HepG2 (cell line): ENCODE results near the gene RPRD1A. TPM values are rescaled to one million over a fixed set of nuclear protein-coding genes. Genes with fewer than 3 reads are reported as not detected.

ENCODE experiments used
- ATAC-seq: fragments of 200-7000 bp; cut with Tn5 transposase; 3 replicates; pipeline ENCODE4 v1.9.1; 2020; ENCODE audit warnings: mild to moderate bottlenecking, moderate library complexity
- BruUV-seq: library from RNA; stranded (reverse); fragments of 400-500 nt; replicated peaks from 2 replicates; lab custom pipeline; 2021; lab: Mats Ljungman, UMichigan
- CTCF ChIA-PET: fragments of 300-600 bp; formaldehyde crosslinking; extraction: SDS; loops from one replicate; lab custom pipeline; 2021; ENCODE audit warnings: low total read pairs, inconsistent platforms, low intra/inter-chr PET ratio; lab: Yijun Ruan, JAX
- POLR2A ChIA-PET: fragments of 350-600 bp; sonication (Branson Sonifier 250); formaldehyde crosslinking; loops from one replicate; lab custom pipeline; 2020; ENCODE audit warnings: antibody characterized with exemption, inconsistent platforms; lab: Yijun Ruan, JAX
- DNase-seq: peaks from one replicate; pipeline ENCODE4 v3.0.0-alpha.2; 2015; ENCODE audit warnings: low spot score
- FAIRE-seq: peaks from 3 replicates; lab custom pipeline; 2011; peaks lifted over from hg19 to GRCh38; lab: Jason Lieb, UNC
- H2AFZ ChIP-seq: one replicate; pipeline ENCODE4 v1.6.1; 2011; ENCODE audit warnings: low read length, inconsistent platforms
- H3K27ac ChIP-seq: fragments of 300-600 bp; 3 replicates; pipeline ENCODE4 v1.8.0; 2011; ENCODE audit warnings: mixed run types, mild to moderate bottlenecking, mixed read lengths, low read length, inconsistent platforms; ENCODE audit not compliant: insufficient read depth; ENCODE audit errors: extremely low read length
- H3K27me3 ChIP-seq, 2 experiments: fragments of 200-600 bp in 1 of 2; 2 replicates in 1 of 2; 3 replicates in 1 of 2; pipeline versions ENCODE4 v1.6.0 to v1.8.0; 2011; ENCODE audit warnings: low read length in 2 of 2, mild to moderate bottlenecking in 2 of 2, moderate library complexity in 2 of 2, inconsistent platforms in 1 of 2; ENCODE audit not compliant: insufficient read depth in 2 of 2, control insufficient read depth in 1 of 2
- H3K36me3 ChIP-seq, 2 experiments: fragments of 200-600 bp in 1 of 2; replicated peaks in 1 of 2; 2 replicates in 1 of 2; 3 replicates in 1 of 2; pipeline versions ENCODE4 v1.5.1 to v1.8.0; 2011; ENCODE audit warnings: low read length in 2 of 2, inconsistent platforms in 1 of 2; ENCODE audit not compliant: insufficient read depth in 2 of 2, control insufficient read depth in 1 of 2
- H3K4me1 ChIP-seq: 2 replicates; pipeline ENCODE4 v1.5.1; 2012; ENCODE audit warnings: low read length, inconsistent platforms; ENCODE audit not compliant: insufficient read depth
- H3K4me2 ChIP-seq: 2 replicates; pipeline ENCODE4 v1.6.0; 2011; ENCODE audit warnings: low read depth, low read length, inconsistent platforms
- H3K4me3 ChIP-seq, 3 experiments: fragments of 200-600 bp in 1 of 3; sonication (generic), shearing (Covaris generic) in 1 of 3; replicated peaks in 1 of 3; 2 replicates each; pipeline ENCODE4 v1.5.1; 2011 to 2016; ENCODE audit warnings: low read length in 3 of 3, inconsistent platforms in 2 of 3, low read depth in 2 of 3, mild to moderate bottlenecking in 2 of 3, control low read depth in 1 of 3, mixed read lengths in 1 of 3; ENCODE audit not compliant: insufficient read depth in 1 of 3
- H3K79me2 ChIP-seq: one replicate; pipeline ENCODE4 v1.6.1; 2011; ENCODE audit warnings: low read length, inconsistent platforms; ENCODE audit not compliant: insufficient read depth
- H3K9ac ChIP-seq: 2 replicates; pipeline ENCODE4 v1.6.0; 2011; ENCODE audit warnings: mild to moderate bottlenecking, low read depth, low read length, inconsistent platforms; ENCODE audit not compliant: insufficient read depth
- H3K9me3 ChIP-seq: 2 replicates; pipeline ENCODE4 v1.5.1; 2012; ENCODE audit warnings: mild to moderate bottlenecking, low read length
- H4K20me1 ChIP-seq: 2 replicates; pipeline ENCODE4 v1.6.0; 2011; ENCODE audit warnings: inconsistent platforms, mild to moderate bottlenecking, low read length, moderate library complexity; ENCODE audit not compliant: insufficient read depth
- ARHGAP35 ChIP-seq: sonication (generic); formaldehyde crosslinking; IDR thresholded peaks from 2 replicates; pipeline ENCODE4 v1.9.0; 2022; ENCODE audit warnings: mild to moderate bottlenecking, inconsistent platforms, moderate library complexity, missing genetic modification reagents, borderline replicate concordance
- ATF7-NPFF ChIP-seq: sonication (generic); formaldehyde crosslinking; IDR thresholded peaks from 2 replicates; pipeline ENCODE4 v1.8.1; 2023; ENCODE audit warnings: mild to moderate bottlenecking, low read depth, missing genetic modification reagents, moderate library complexity
- BHLHE40 ChIP-seq: IDR thresholded peaks from 2 replicates; pipeline ENCODE4 v1.6.1; 2011; ENCODE audit warnings: low read length, improper control_type of control experiment
- BRF2 ChIP-seq: sonication (generic); formaldehyde crosslinking; IDR thresholded peaks from 2 replicates; pipeline ENCODE4 v1.8.1; 2022; ENCODE audit warnings: mild to moderate bottlenecking, missing genetic modification reagents
- DMAP1 ChIP-seq: IDR thresholded peaks from 2 replicates; pipeline ENCODE4 v1.6.1; 2016
- FOXC1 ChIP-seq: sonication (generic); formaldehyde crosslinking; IDR thresholded peaks from 2 replicates; pipeline ENCODE4 v1.8.0; 2022; ENCODE audit warnings: mild to moderate bottlenecking, missing genetic modification reagents, borderline replicate concordance
- HIVEP1 ChIP-seq: sonication (generic); formaldehyde crosslinking; IDR thresholded peaks from 2 replicates; pipeline ENCODE4 v1.4.0; 2020; ENCODE audit warnings: mild to moderate bottlenecking, missing genetic modification reagents
- HOXA5 ChIP-seq: sonication (generic); formaldehyde crosslinking; IDR thresholded peaks from 2 replicates; pipeline ENCODE4 v1.4.0; 2020; ENCODE audit warnings: missing genetic modification reagents
- KLF12 ChIP-seq: sonication (generic); formaldehyde crosslinking; IDR thresholded peaks from 2 replicates; pipeline ENCODE4 v1.4.0; 2020; ENCODE audit warnings: missing genetic modification reagents, borderline replicate concordance
- MIER2 ChIP-seq: IDR thresholded peaks from 2 replicates; pipeline ENCODE4 v1.6.1; 2016; ENCODE audit warnings: missing biosample characterization, missing genetic modification reagents
- ZBTB33 ChIP-seq: sonication (generic); formaldehyde crosslinking; IDR thresholded peaks from 2 replicates; pipeline ENCODE4 v1.4.0; 2020; ENCODE audit warnings: missing genetic modification reagents
- ZNF317 ChIP-seq: sonication (generic); formaldehyde crosslinking; IDR thresholded peaks from 2 replicates; pipeline ENCODE4 v1.5.0; 2020; ENCODE audit warnings: mild to moderate bottlenecking, missing genetic modification reagents
- ZNF598 ChIP-seq: sonication (generic); formaldehyde crosslinking; IDR thresholded peaks from 2 replicates; pipeline ENCODE4 v1.5.1; 2020; ENCODE audit warnings: mild to moderate bottlenecking, missing genetic modification reagents, borderline replicate concordance
- ZNF674 ChIP-seq: sonication (generic); formaldehyde crosslinking; IDR thresholded peaks from 2 replicates; pipeline ENCODE4 v1.5.0; 2020; ENCODE audit warnings: low read depth, mild to moderate bottlenecking, missing genetic modification reagents
- ZNF710 ChIP-seq: sonication (generic); formaldehyde crosslinking; IDR thresholded peaks from 2 replicates; pipeline ENCODE4 v1.5.0; 2020; ENCODE audit warnings: mild to moderate bottlenecking, missing genetic modification reagents, borderline replicate concordance
- WGBS: methylation state at CpG from one replicate; pipeline ENCODE4 v1.1.6; 2017; ENCODE audit warnings: low lambda C conversion rate; 5-methylcytosine and 5-hydroxymethylcytosine counted together
- in situ Hi-C: cut with HindIII; loops from 2 replicates; pipeline ENCODE4 v1.10.0; 2017; ENCODE audit warnings: low pct_unique_long_range_greater_than_20kb; ENCODE audit not compliant: extremely low pct_ligation_motif_present
- intact Hi-C: fragments of 100-400 bp; cut with micrococcal nuclease; formaldehyde crosslinking; loops from one replicate; pipeline ENCODE4 v1.10.0; 2022; ENCODE audit not compliant: unreplicated experiment
- polyA plus RNA-seq, 8 experiments: library from polyadenylated mRNA; depleted of rRNA in 3 of 8; stranded (reverse) in 7 of 8; unstranded in 1 of 8; fragments of >200 nt; fragmentation: Illumina TruSeq in 4 of 8; extraction: Trizol in 4 of 8; gene quantifications; 2 replicates each; pipeline versions ENCODE4 v1.2.1 to v1.2.3, GENCODE V29; 2011 to 2016; ENCODE audit warnings: low read depth in 4 of 8, missing spikeins in 1 of 8, mixed read lengths in 1 of 8; ENCODE audit not compliant: insufficient read depth in 1 of 8
- total RNA-seq, 5 experiments: library from RNA; depleted of rRNA; stranded (reverse); fragments of >200 nt; fragmentation: Illumina TruSeq; extraction: Trizol; gene quantifications; 2 replicates each; pipeline ENCODE4 v1.2.3, GENCODE V29; 2016; ENCODE audit warnings: low read depth in 1 of 5
- TF ChIP-seq, protein P1 (sequence below): sonication (generic); formaldehyde crosslinking; IDR thresholded peaks from 2 replicates; pipeline ENCODE4 v1.4.0; 2020; ENCODE audit warnings: missing genetic modification reagents

Gene RPRD1A
- total and polyA plus RNA-seq, 2 of the 13 experiments (the other 11 are each of a cell fraction or from before 2014, with no cell fraction given), result 42.5 to 78.2 TPM

DNA sequence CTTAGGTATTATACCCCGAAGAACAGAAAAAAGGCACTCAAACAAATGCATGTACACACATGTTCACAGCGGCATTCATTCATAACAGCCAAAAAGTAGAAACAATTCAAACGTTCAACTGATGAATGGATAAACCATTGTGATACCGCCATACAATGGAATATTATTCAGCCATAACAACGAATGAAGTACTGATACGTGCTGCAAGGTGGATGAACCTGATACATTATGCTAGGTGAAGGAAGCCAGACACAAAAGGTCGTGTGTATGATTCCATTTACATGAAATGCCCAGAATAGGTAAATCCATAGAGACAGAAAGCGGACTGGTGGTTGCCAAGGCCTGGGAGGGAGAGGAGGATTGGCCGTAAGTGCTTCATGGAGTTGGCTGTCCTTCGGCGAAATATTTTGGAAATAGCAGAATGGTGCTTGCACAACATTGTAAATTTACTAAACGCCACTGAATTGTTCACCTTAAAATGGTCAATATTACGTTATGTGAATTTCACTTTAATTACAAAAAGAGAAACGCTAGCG, 95.6 kb downstream of the RPRD1A start:
- Histone ChIP-seq H3K27me3 (no peaks in the 10 kb centered on the region; a peak in 1 of 5 replicates), H2AFZ (peak overlapping the region; percentile 65), H3K9me3 (no peaks in the 10 kb centered on the region), H3K4me1 (peaks cover 25% of the 10 kb centered on the region), H4K20me1 (no peaks in the 10 kb centered on the region), H3K27ac (peak overlapping the region; percentile 73), H3K4me3 (peak overlapping the region; percentile 76 to 96 (median 78)), H3K79me2 (peaks cover 20% of the 10 kb centered on the region), H3K9ac (peak overlapping the region; percentile 70), H3K36me3 (peaks cover 0 to 14% of the 10 kb centered on the region in 2 experiments), H3K4me2 (peak overlapping the region; percentile 91)
- no peak for FAIRE-seq
- peak; percentile 29 for ATAC-seq
- intact Hi-C loops, result loop anchor here (1.0 to 5.0 kb wide), 3 partner anchors 21 to 389 kb away; partner anchors contain the start of gene GALNT1
- in situ Hi-C loops, result loop anchor here (25.0 kb wide), 1 partner anchor 584 kb away; the partner anchor contains the start of gene ZNF396
- BruUV-seq, result no TSS peak
- peak; percentile 10 for DNase-seq
- ChIA-PET CTCF (no interaction called here), POLR2A (interaction anchor here (0.7 to 2.0 kb wide), 7 partner anchors 11 to 682 kb away, joined by 3 to 6 read pairs (median 4); partner anchors contain the start of genes RPRD1A and ZSCAN30)
- 9% methylated on average over 15 of the region's 15 CpGs for WGBS
- TF ChIP-seq ZNF710 (0 out of 2 replicates have a peak, but pooled peaks have one; percentile 1), BRF2 (CRISPR knock-in tag) (peak; percentile 1; the same call in 1 of the 2 replicates), HOXA5 (CRISPR knock-in tag) (0 out of 2 replicates have a peak, but pooled peaks have one; percentile 6), ARHGAP35 (no peak), HIVEP1 (CRISPR knock-in tag) (no peak), FOXC1 (CRISPR knock-in tag) (no peak), ZBTB33 (CRISPR knock-in tag) (peak; percentile 33; the same call in 1 of the 2 replicates), ATF7-NPFF (CRISPR knock-in tag) (0 out of 2 replicates have a peak, but pooled peaks have one; percentile 9), MIER2 (CRISPR knock-in tag) (0 out of 2 replicates have a peak, but pooled peaks have one; percentile 2), ZNF598 (no peak), ZNF674 (CRISPR knock-in tag) (0 out of 2 replicates have a peak, but pooled peaks have one; percentile 42), KLF12 (CRISPR knock-in tag) (no peak), ZNF317 (CRISPR knock-in tag) (peak; percentile 80; the same call in 1 of the 2 replicates), DMAP1 (CRISPR knock-in tag) (peak; percentile 4; the same call in 1 of the 2 replicates), BHLHE40 (no peak)
- TF ChIP-seq, protein P1, sequence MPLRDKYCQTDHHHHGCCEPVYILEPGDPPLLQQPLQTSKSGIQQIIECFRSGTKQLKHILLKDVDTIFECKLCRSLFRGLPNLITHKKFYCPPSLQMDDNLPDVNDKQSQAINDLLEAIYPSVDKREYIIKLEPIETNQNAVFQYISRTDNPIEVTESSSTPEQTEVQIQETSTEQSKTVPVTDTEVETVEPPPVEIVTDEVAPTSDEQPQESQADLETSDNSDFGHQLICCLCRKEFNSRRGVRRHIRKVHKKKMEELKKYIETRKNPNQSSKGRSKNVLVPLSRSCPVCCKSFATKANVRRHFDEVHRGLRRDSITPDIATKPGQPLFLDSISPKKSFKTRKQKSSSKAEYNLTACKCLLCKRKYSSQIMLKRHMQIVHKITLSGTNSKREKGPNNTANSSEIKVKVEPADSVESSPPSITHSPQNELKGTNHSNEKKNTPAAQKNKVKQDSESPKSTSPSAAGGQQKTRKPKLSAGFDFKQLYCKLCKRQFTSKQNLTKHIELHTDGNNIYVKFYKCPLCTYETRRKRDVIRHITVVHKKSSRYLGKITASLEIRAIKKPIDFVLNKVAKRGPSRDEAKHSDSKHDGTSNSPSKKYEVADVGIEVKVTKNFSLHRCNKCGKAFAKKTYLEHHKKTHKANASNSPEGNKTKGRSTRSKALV (CRISPR knock-in tag), result no peak
